ENCODE data around the gene EXOC2.

The EXOC2 gene

DNA sequence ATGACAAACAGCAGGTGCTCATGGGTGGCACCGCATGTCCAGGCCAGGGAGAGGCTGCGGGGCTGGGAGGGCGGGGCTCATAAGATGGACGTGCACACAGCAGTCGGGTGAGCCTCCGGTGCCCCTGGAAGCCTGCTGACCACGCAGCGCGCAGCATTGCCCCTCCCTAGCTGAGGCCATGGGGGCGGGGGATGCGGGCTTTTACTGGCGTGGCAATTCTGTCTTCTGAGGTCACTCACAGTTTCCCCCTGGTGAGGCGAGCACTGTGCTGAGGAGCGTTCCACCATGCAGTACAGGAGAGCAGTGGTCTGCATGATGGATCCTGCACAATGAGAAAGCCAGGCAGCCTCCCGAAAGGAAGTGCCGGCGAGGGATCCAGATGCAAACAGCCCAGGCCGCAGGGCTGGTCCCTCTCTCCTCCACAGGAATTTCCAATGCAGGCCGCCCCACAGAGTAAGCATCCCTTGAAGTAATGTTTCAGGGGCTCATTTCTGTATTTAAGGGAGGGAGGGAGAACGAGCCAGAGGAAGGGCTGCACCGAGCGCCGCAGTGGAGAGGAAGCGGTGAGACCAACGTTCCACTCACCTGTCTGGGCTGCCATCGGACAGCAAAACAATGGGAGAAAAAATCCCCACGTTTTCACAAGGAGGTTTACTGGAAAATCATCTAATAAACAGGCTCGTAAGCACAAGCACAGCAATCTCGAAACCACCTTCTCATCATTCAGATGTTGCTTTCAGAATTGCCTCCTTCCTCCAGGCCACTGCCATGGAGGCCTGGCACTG lies 245.4 kb downstream of the EXOC2 start:
- POLR2A ChIA-PET = no interaction called here

GRCh38 chr6:446418-447366 lies 246.2 kb downstream of the EXOC2 start:
- no peak for DNase-seq (ENCODE audit: extremely low spot score)
- TF ChIP-seq ZNF384 (IDR thresholded peaks at IDR 0.05) = no peak
- TF ChIP-seq BHLHE40 (IDR thresholded peaks at IDR 0.05; ENCODE audit: borderline replicate concordance) = no peak
- TF ChIP-seq HDGF (IDR thresholded peaks at IDR 0.05; ENCODE audit: borderline replicate concordance) = no peak
- TF ChIP-seq LEF1 (IDR thresholded peaks at IDR 0.05; ENCODE audit: borderline replicate concordance) = no peak
- no peak for TF ChIP-seq SUZ12 (IDR thresholded peaks at IDR 0.05)
- no peak for TF ChIP-seq FOXA1 (IDR thresholded peaks at IDR 0.05)
- no peak for TF ChIP-seq ARNT (IDR thresholded peaks at IDR 0.05)
- no peak for TF ChIP-seq NFRKB (IDR thresholded peaks at IDR 0.05)
- no peak for TF ChIP-seq L3MBTL2 (conservative IDR thresholded peaks at IDR 0.05)
- no peak for TF ChIP-seq TARDBP (IDR thresholded peaks at IDR 0.05)
- TF ChIP-seq, protein P1, sequence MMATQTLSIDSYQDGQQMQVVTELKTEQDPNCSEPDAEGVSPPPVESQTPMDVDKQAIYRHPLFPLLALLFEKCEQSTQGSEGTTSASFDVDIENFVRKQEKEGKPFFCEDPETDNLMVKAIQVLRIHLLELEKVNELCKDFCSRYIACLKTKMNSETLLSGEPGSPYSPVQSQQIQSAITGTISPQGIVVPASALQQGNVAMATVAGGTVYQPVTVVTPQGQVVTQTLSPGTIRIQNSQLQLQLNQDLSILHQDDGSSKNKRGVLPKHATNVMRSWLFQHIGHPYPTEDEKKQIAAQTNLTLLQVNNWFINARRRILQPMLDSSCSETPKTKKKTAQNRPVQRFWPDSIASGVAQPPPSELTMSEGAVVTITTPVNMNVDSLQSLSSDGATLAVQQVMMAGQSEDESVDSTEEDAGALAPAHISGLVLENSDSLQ (IDR thresholded peaks at IDR 0.05) = no peak
- TF ChIP-seq CTBP1 (IDR thresholded peaks at IDR 0.05; ENCODE audit: borderline replicate concordance) = no peak
- TF ChIP-seq ELF4 (IDR thresholded peaks at IDR 0.05) = no peak
- POLR2A ChIA-PET = no interaction called here
- CTCF ChIA-PET = no interaction called here

More for the DNA sequence above, 245.4 kb downstream of the EXOC2 start:
- DNase-seq (ENCODE audit: extremely low spot score) = no peak
- CTCF ChIA-PET = no interaction called here
- TF ChIP-seq ELF4 (IDR thresholded peaks at IDR 0.05) (no peak), LEF1 (IDR thresholded peaks at IDR 0.05; ENCODE audit: borderline replicate concordance) (no peak), FOXM1 (IDR thresholded peaks at IDR 0.05; ENCODE audit: borderline replicate concordance) (no peak), L3MBTL2 (conservative IDR thresholded peaks at IDR 0.05) (no peak), SUZ12 (IDR thresholded peaks at IDR 0.05) (no peak), ARNT (IDR thresholded peaks at IDR 0.05) (no peak)

DNA sequence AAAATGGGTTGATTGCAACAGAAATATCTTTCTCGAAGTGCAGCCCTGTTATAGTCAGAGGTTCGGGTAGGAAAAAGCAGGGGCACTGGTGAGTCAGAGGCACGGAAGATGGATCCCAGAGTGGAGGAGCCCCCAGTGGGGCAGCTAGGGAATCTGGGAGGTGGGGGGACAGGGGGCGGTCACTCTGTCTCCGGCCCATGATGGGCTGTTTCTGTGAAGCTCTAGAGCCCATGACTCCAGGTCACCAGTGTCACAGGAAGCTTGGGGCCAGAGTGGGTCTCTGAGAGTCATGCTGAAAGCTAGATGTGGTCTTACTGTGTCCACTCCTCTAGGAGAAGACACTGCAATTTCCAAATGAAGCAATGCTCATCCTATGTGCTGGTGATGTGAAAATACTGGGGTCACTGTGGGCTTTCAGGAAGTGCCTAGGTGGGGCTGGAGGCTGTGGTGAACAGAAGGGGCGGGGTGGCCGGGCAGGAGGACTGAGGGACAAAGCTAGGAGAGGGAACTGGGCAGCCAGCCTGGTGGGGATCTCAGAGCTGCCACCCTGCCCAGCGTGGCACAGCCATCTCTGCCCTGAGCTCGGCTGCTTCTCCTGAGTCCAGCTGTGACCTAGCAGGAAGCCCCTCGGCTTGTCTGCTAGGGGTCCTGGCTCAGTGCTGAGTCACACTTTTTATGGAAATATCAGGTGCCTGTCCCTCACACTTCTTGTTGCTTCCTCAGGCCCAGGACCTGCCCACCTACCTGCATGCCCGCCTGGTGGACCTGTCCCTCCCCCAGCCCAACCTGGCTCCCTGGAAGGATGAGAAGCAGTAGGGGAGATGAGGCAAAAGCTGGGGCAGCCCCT lies 247.1 kb downstream of the EXOC2 start:
- no peak for TF ChIP-seq FOXA1 (IDR thresholded peaks at IDR 0.05)
- TF ChIP-seq LEF1 (IDR thresholded peaks at IDR 0.05; ENCODE audit: borderline replicate concordance) = no peak
- no peak for TF ChIP-seq SP1 (IDR thresholded peaks at IDR 0.05)
- no peak for TF ChIP-seq FOXM1 (IDR thresholded peaks at IDR 0.05; ENCODE audit: borderline replicate concordance)
- no peak for TF ChIP-seq BHLHE40 (IDR thresholded peaks at IDR 0.05; ENCODE audit: borderline replicate concordance)
- TF ChIP-seq ELF4 (IDR thresholded peaks at IDR 0.05) = no peak
- no peak for TF ChIP-seq ARNT (IDR thresholded peaks at IDR 0.05)
- no peak for TF ChIP-seq SUZ12 (IDR thresholded peaks at IDR 0.05)
- TF ChIP-seq HDGF (IDR thresholded peaks at IDR 0.05; ENCODE audit: borderline replicate concordance) = no peak
- no peak for TF ChIP-seq ZNF384 (IDR thresholded peaks at IDR 0.05)
- TF ChIP-seq CTBP1 (IDR thresholded peaks at IDR 0.05; ENCODE audit: borderline replicate concordance) = no peak
- TF ChIP-seq L3MBTL2 (conservative IDR thresholded peaks at IDR 0.05) = no peak
- TF ChIP-seq, protein P1 (IDR thresholded peaks at IDR 0.05) = no peak
- TF ChIP-seq TARDBP (IDR thresholded peaks at IDR 0.05) = no peak
- no peak for TF ChIP-seq NFRKB (IDR thresholded peaks at IDR 0.05)
- no peak for TF ChIP-seq FOXK2 (IDR thresholded peaks at IDR 0.05)
- POLR2A ChIA-PET = no interaction called here
- CTCF ChIA-PET = no interaction called here
- no peak for DNase-seq (ENCODE audit: extremely low spot score)

DNA sequence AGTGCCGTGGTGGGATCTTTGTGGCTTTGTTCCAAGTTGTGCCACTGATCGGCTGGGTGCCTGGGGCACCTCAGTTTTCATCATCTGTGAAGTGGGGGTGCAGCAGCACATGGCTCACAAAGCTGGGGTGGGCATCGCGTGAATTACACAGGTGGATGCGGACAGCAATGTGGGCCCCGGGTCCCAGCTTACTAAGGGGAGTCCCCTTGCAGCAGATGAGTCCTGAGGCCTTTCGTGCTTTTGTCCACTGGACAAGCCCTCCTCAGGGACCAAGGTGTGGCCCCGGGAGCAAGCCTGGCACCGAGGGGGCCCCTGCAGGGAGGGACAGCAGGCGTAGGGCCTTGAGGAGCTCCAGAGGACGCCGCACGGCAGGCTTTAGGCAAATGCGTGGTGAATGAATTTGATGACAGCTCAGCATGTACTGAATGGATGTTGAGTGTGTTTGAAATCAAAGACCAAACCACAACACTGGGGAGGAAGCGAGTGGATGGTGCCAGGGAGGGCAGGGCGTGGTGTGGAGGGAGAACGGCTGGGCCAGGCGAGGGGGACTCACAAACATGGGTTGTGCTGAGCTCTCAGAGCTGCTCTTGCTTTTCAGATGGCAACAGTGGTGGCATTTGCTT lies 248.2 kb downstream of the EXOC2 start:
- POLR2A ChIA-PET = no interaction called here
- no peak for TF ChIP-seq HDGF (IDR thresholded peaks at IDR 0.05; ENCODE audit: borderline replicate concordance)
- DNase-seq (ENCODE audit: extremely low spot score) = no peak
- CTCF ChIA-PET = no interaction called here

GRCh38 chr6:443621-444159 lies 249.2 kb downstream of the EXOC2 start:
- DNase-seq (ENCODE audit: extremely low spot score) = no peak
- ChIA-PET CTCF (no interaction called here), POLR2A (no interaction called here)
- TF ChIP-seq NFRKB (IDR thresholded peaks at IDR 0.05) = no peak
- TF ChIP-seq SP1 (IDR thresholded peaks at IDR 0.05) = no peak
- no peak for TF ChIP-seq BHLHE40 (IDR thresholded peaks at IDR 0.05; ENCODE audit: borderline replicate concordance)
- TF ChIP-seq ZNF384 (IDR thresholded peaks at IDR 0.05) = no peak
- no peak for TF ChIP-seq L3MBTL2 (conservative IDR thresholded peaks at IDR 0.05)
- TF ChIP-seq ARNT (IDR thresholded peaks at IDR 0.05) = no peak
- no peak for TF ChIP-seq CTBP1 (IDR thresholded peaks at IDR 0.05; ENCODE audit: borderline replicate concordance)
- TF ChIP-seq FOXM1 (IDR thresholded peaks at IDR 0.05; ENCODE audit: borderline replicate concordance) = no peak
- TF ChIP-seq ELF4 (IDR thresholded peaks at IDR 0.05) = no peak
- no peak for TF ChIP-seq FOXK2 (IDR thresholded peaks at IDR 0.05)
- no peak for TF ChIP-seq FOXA1 (IDR thresholded peaks at IDR 0.05)
- TF ChIP-seq, protein P1 (IDR thresholded peaks at IDR 0.05) = no peak
- no peak for TF ChIP-seq LEF1 (IDR thresholded peaks at IDR 0.05; ENCODE audit: borderline replicate concordance)
- TF ChIP-seq SUZ12 (IDR thresholded peaks at IDR 0.05) = no peak
- no peak for TF ChIP-seq HDGF (IDR thresholded peaks at IDR 0.05; ENCODE audit: borderline replicate concordance)
